Naive thymus-derived CD4-positive, alpha-beta T cell (primary cell): ENCODE results near the gene FHIT. TPM values are rescaled to one million over a fixed set of nuclear protein-coding genes. Genes with fewer than 3 reads are reported as not detected.

ENCODE experiments used
- ATAC-seq: fragments of 150-1000 bp; cut with Tn5 transposase; 2 replicates; pipeline ENCODE4 v1.10.0; 2021; ENCODE audit warnings: mild to moderate bottlenecking, moderate library complexity
- CTCF ChIA-PET: fragments of 350-600 bp; sonication (Branson Sonifier 250); formaldehyde crosslinking; loops from one replicate; lab custom pipeline; 2021; ENCODE audit warnings: antibody characterized with exemption; lab: Charles Lee
- POLR2A ChIA-PET: fragments of 350-600 bp; sonication (Branson Sonifier 250); formaldehyde crosslinking; loops from one replicate; lab custom pipeline; 2021; ENCODE audit warnings: antibody characterized with exemption, inconsistent platforms; lab: Charles Lee
- DNase-seq, 9 donors: peaks; one replicate each; pipeline versions ENCODE4 v3.0.0 to v3.0.0-alpha.2; 2020 to 2022; ENCODE audit warnings: mixed read lengths in 1 of 9
- H3K27ac ChIP-seq: one replicate; pipeline ENCODE4 v1.7.0; 2013; ENCODE audit warnings: mild to moderate bottlenecking, low read depth, low read length, moderate library complexity
- H3K27me3 ChIP-seq, 2 donors: one replicate each; pipeline ENCODE4 v1.7.0; 2013; ENCODE audit warnings: low read length in 2 of 2, mild to moderate bottlenecking in 2 of 2, moderate library complexity in 2 of 2; ENCODE audit not compliant: control insufficient read depth in 2 of 2, insufficient read depth in 2 of 2
- H3K36me3 ChIP-seq, 3 experiments: 1 replicate in 2 of 3; 2 replicates in 1 of 3; pipeline ENCODE4 v1.7.0; 2013; ENCODE audit warnings: low read length in 3 of 3, mild to moderate bottlenecking in 3 of 3, moderate library complexity in 1 of 3; ENCODE audit not compliant: insufficient read depth in 3 of 3, control insufficient read depth in 2 of 3
- H3K4me1 ChIP-seq, 2 donors: one replicate each; pipeline ENCODE4 v1.7.0; 2013; ENCODE audit warnings: low read length in 2 of 2, mild to moderate bottlenecking in 2 of 2, moderate library complexity in 1 of 2; ENCODE audit not compliant: control insufficient read depth in 2 of 2, insufficient read depth in 2 of 2
- H3K4me3 ChIP-seq: 2 replicates; pipeline ENCODE4 v1.7.0; 2013; ENCODE audit warnings: mild to moderate bottlenecking, low read length
- H3K9me3 ChIP-seq, 3 experiments: 1 replicate in 2 of 3; 2 replicates in 1 of 3; pipeline ENCODE4 v1.7.0; 2013; ENCODE audit warnings: low read length in 3 of 3; ENCODE audit not compliant: control insufficient read depth in 2 of 3
- H3K27ac Mint-ChIP-seq, 9 donors: one replicate each; pipeline ENCODE4 v1.8.0; 2020 to 2022; ENCODE audit warnings: mixed read lengths in 9 of 9, mild to moderate bottlenecking in 8 of 9, moderate library complexity in 5 of 9, inconsistent platforms in 2 of 9
- H3K27me3 Mint-ChIP-seq, 5 donors: one replicate each; pipeline ENCODE4 v1.8.0; 2021 to 2022; ENCODE audit warnings: mixed read lengths in 5 of 5, mild to moderate bottlenecking in 1 of 5
- H3K36me3 Mint-ChIP-seq, 5 donors: one replicate each; pipeline ENCODE4 v1.8.0; 2020 to 2022; ENCODE audit warnings: mixed read lengths in 5 of 5, mild to moderate bottlenecking in 3 of 5, inconsistent platforms in 1 of 5
- H3K4me1 Mint-ChIP-seq, 7 donors: one replicate each; pipeline ENCODE4 v1.8.0; 2020 to 2022; ENCODE audit warnings: mixed read lengths in 7 of 7, mild to moderate bottlenecking in 3 of 7, inconsistent platforms in 1 of 7
- H3K4me3 Mint-ChIP-seq, 10 donors: one replicate each; pipeline ENCODE4 v1.8.0; 2020 to 2022; ENCODE audit warnings: mild to moderate bottlenecking in 10 of 10, mixed read lengths in 10 of 10, moderate library complexity in 6 of 10, inconsistent platforms in 2 of 10
- H3K9me3 Mint-ChIP-seq, 11 donors: one replicate each; pipeline ENCODE4 v1.8.0; 2020 to 2022; ENCODE audit warnings: mixed read lengths in 11 of 11, mild to moderate bottlenecking in 4 of 11, inconsistent platforms in 1 of 11, moderate library complexity in 1 of 11
- intact Hi-C, 2 donors: fragments of 100-400 bp; cut with micrococcal nuclease; formaldehyde crosslinking; loops; one replicate each; pipeline ENCODE4 v1.15.1; 2023
- polyA plus RNA-seq, 2 donors: library from polyadenylated mRNA; unstranded; fragments of 300-500 nt; fragmentation: Illumina TruSeq; gene quantifications; one replicate each; pipeline ENCODE4 v1.2.3, GENCODE V29; 2021
- total RNA-seq, 6 experiments: library from RNA in 5 of 6; stranded (reverse) in 5 of 6; gene quantifications; 1 replicate in 5 of 6; 2 replicates in 1 of 6; pipeline ENCODE4 v1.2.3 and lab custom pipeline; 2021 to 2026

Gene FHIT
- total and polyA plus RNA-seq, 7 experiments from 2014 or later, result 51.2 to 230 (median 152) TPM

GRCh38 chr3:60767536-60767935 is 483.7 kb downstream of the FHIT start:
- Histone ChIP-seq H3K9me3 (no peaks in the 10 kb centered on the region), H3K27me3 (no peaks in the 10 kb centered on the region), H3K4me3 (no peak overlapping the region), H3K4me1 (no peaks in the 10 kb centered on the region), H3K36me3 (no peaks in the 10 kb centered on the region), H3K27ac (no peak overlapping the region)
- no peaks in the 10 kb centered on the region for H3K4me1 Mint-ChIP-seq
- ATAC-seq (peak; percentile 24), DNase-seq (no peak)
- ChIA-PET POLR2A (no interaction called here), CTCF (no interaction called here)
- intact Hi-C loops, result no loop called here
- peaks cover 0 to 4% (median 0%) of the 10 kb centered on the region in 5 donors for H3K36me3 Mint-ChIP-seq
- H3K27me3 Mint-ChIP-seq, result no peaks in the 10 kb centered on the region
- H3K27ac Mint-ChIP-seq, result no peak overlapping the region
- peaks cover 0 to 7% (median 0%) of the 10 kb centered on the region in 11 donors for H3K9me3 Mint-ChIP-seq
- H3K4me3 Mint-ChIP-seq, result no peak overlapping the region

- ChIA-PET POLR2A (no interaction called here), CTCF (interaction anchor here (0.6 kb wide), 1 partner anchor 107 kb away, joined by 4 read pairs; no protein-coding TSS in a partner anchor)
- intact Hi-C loops, result no loop called here
- Mint-ChIP-seq H3K9me3 (peaks cover 0 to 7% (median 0%) of the 10 kb centered on the region in 11 donors), H3K36me3 (peaks cover 0 to 4% (median 0%) of the 10 kb centered on the region in 5 donors), H3K4me1 (peaks cover 0 to 2% (median 0%) of the 10 kb centered on the region in 7 donors), H3K27ac (no peak overlapping the region), H3K27me3 (no peaks in the 10 kb centered on the region), H3K4me3 (no peak overlapping the region)
- Histone ChIP-seq H3K4me3 (no peak overlapping the region), H3K4me1 (no peaks in the 10 kb centered on the region), H3K36me3 (no peaks in the 10 kb centered on the region), H3K9me3 (no peaks in the 10 kb centered on the region), H3K27ac (no peak overlapping the region), H3K27me3 (no peaks in the 10 kb centered on the region)
- no peak for DNase-seq
- no peak for ATAC-seq
Measured at GRCh38 chr3:60765776-60766175, 485.5 kb downstream of the FHIT start.

DNA sequence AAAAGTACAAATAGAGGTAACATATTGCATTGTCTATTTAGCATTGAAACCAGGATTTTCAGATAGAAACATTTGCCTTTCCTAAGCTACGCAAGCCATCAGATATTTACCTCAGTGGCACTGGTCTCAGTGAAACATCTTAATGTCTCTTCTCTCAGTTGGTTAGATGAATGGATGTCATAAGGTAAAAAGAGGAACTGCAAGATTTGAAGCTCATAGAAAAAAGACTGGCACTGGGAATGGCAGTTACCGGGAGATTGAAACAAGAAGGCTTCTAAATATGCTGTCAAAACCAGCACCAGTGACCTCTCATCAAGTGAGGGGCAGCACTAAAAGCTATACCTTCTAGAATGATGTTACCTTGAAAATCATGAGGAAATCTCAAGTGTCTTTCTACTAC is 486.4 kb downstream of the FHIT start:
- peaks cover 0 to 3% (median 0%) of the 10 kb centered on the region in 5 donors for H3K36me3 Mint-ChIP-seq
- CTCF ChIA-PET, result no interaction called here

GRCh38 chr3:60760145-60760544 is 491.1 kb downstream of the FHIT start:
- POLR2A ChIA-PET, result no interaction called here
- Histone ChIP-seq H3K4me3 (no peak overlapping the region), H3K27me3 (no peaks in the 10 kb centered on the region), H3K4me1 (no peaks in the 10 kb centered on the region), H3K27ac (no peak overlapping the region), H3K9me3 (no peaks in the 10 kb centered on the region), H3K36me3 (no peaks in the 10 kb centered on the region)
- Mint-ChIP-seq H3K4me3 (no peak overlapping the region), H3K36me3 (peaks cover 0 to 4% (median 0%) of the 10 kb centered on the region in 5 donors), H3K9me3 (peaks cover 0 to 13% (median 0%) of the 10 kb centered on the region in 11 donors), H3K27ac (no peak overlapping the region), H3K27me3 (no peaks in the 10 kb centered on the region), H3K4me1 (peaks cover 0 to 11% (median 6%) of the 10 kb centered on the region in 7 donors)
- CTCF ChIA-PET, result no interaction called here
- intact Hi-C loops, result no loop called here
- no peak for ATAC-seq
- DNase-seq, result no peak

More for the DNA sequence above, 486.4 kb downstream of the FHIT start:
- no peak overlapping the region for H3K4me3 Mint-ChIP-seq
- no peaks in the 10 kb centered on the region for H3K36me3 ChIP-seq
- H3K9me3 ChIP-seq, result no peaks in the 10 kb centered on the region
- H3K27ac ChIP-seq, result no peak overlapping the region
- H3K4me1 Mint-ChIP-seq, result peaks cover 0 to 4% (median 2%) of the 10 kb centered on the region in 7 donors
- no peaks in the 10 kb centered on the region for H3K27me3 Mint-ChIP-seq
- no peak for ATAC-seq
- H3K27ac Mint-ChIP-seq, result no peak overlapping the region
- H3K9me3 Mint-ChIP-seq, result peaks cover 0 to 6% (median 0%) of the 10 kb centered on the region in 11 donors
- no peaks in the 10 kb centered on the region for H3K4me1 ChIP-seq
- H3K27me3 ChIP-seq, result no peaks in the 10 kb centered on the region
- no peak for DNase-seq
- POLR2A ChIA-PET, result no interaction called here
- H3K4me3 ChIP-seq, result no peak overlapping the region
- intact Hi-C loops, result no loop called here

- H3K9me3 ChIP-seq, result no peaks in the 10 kb centered on the region
- no peak overlapping the region for H3K27ac ChIP-seq
- Mint-ChIP-seq H3K36me3 (peaks cover 0 to 4% (median 0%) of the 10 kb centered on the region in 5 donors), H3K9me3 (peaks cover 0 to 13% (median 0%) of the 10 kb centered on the region in 11 donors), H3K27ac (no peak overlapping the region), H3K27me3 (no peaks in the 10 kb centered on the region), H3K4me1 (peaks cover 0 to 11% (median 6%) of the 10 kb centered on the region in 7 donors), H3K4me3 (no peak overlapping the region)
- H3K36me3 ChIP-seq, result no peaks in the 10 kb centered on the region
- intact Hi-C loops, result no loop called here
- H3K4me1 ChIP-seq, result no peaks in the 10 kb centered on the region
- ChIA-PET POLR2A (no interaction called here), CTCF (no interaction called here)
- DNase-seq (no peak), ATAC-seq (peak; percentile 22)
- H3K4me3 ChIP-seq, result no peak overlapping the region
- no peaks in the 10 kb centered on the region for H3K27me3 ChIP-seq
Measured at GRCh38 chr3:60759439-60759838, 491.8 kb downstream of the FHIT start.

DNA sequence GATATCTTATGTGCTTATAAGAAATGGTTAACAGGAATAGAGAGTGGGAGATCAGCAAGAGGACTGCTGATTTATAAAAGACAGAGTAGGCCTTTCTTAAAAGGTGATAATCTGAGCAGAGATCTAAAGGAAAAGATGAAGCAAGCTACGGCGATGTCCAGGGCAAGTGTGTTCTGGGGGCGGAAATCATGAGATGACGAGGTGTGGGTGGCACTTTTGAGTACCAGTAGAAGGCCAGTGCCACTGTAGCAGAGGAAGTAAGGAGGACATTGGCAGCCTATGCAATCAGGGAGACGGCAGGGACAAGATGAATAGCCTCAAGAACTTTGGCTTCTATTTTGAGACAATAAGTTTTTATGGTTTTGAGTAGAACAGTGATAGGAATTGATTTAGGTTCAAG is 492.4 kb downstream of the FHIT start:
- Mint-ChIP-seq H3K27me3 (no peaks in the 10 kb centered on the region), H3K4me3 (no peak overlapping the region), H3K9me3 (peaks cover 0 to 13% (median 0%) of the 10 kb centered on the region in 11 donors), H3K4me1 (peaks cover 0 to 11% (median 6%) of the 10 kb centered on the region in 7 donors), H3K27ac (no peak overlapping the region), H3K36me3 (peaks cover 0 to 4% (median 0%) of the 10 kb centered on the region in 5 donors)
- ChIA-PET CTCF (no interaction called here), POLR2A (no interaction called here)
- Histone ChIP-seq H3K4me1 (no peaks in the 10 kb centered on the region), H3K27me3 (no peaks in the 10 kb centered on the region), H3K9me3 (no peaks in the 10 kb centered on the region), H3K27ac (no peak overlapping the region), H3K4me3 (no peak overlapping the region), H3K36me3 (no peaks in the 10 kb centered on the region)
- intact Hi-C loops, result no loop called here
- no peak for ATAC-seq
- DNase-seq, result no peak

DNA sequence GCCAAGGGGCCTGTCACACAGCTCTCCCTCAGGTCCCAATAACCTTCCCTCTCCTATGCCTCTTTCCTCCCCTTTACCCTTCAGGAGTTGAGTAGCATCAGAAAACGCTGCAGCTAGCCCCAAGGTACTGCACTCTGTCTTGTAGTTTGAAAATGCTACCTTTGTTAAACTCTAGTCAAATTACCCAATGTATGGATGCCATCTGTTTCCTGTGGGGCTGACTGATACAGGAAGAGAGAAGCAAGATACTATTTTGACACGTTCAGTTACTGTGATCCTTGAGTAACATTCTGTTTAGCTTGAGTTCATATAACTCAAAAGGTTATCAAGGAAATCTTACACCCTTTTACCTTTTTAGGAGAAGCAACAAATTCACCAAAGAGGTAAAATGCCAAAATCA is 493.1 kb downstream of the FHIT start:
- intact Hi-C loops, result no loop called here
- ChIA-PET CTCF (no interaction called here), POLR2A (no interaction called here)
- Histone ChIP-seq H3K4me3 (no peak overlapping the region), H3K36me3 (no peaks in the 10 kb centered on the region), H3K4me1 (no peaks in the 10 kb centered on the region), H3K9me3 (no peaks in the 10 kb centered on the region), H3K27me3 (no peaks in the 10 kb centered on the region), H3K27ac (no peak overlapping the region)
- H3K9me3 Mint-ChIP-seq, result peaks cover 0 to 13% (median 0%) of the 10 kb centered on the region in 11 donors
- peak overlapping the region in 1 of 9 donors; percentile 33 for H3K27ac Mint-ChIP-seq
- peaks cover 0 to 4% (median 0%) of the 10 kb centered on the region in 5 donors for H3K36me3 Mint-ChIP-seq
- H3K27me3 Mint-ChIP-seq, result no peaks in the 10 kb centered on the region
- ATAC-seq (no peak), DNase-seq (no peak)
- H3K4me3 Mint-ChIP-seq, result no peak overlapping the region
- H3K4me1 Mint-ChIP-seq, result peaks cover 0 to 11% (median 6%) of the 10 kb centered on the region in 7 donors
